Gastroesophageal sphincter (tissue), 3 donors: ENCODE results near the gene C1orf226.

Source experiments
- POLR2A ChIP-seq, 2 donors: fragments of 450-650 bp; IDR thresholded peaks; one replicate each; pipeline ENCODE4 v1.6.1; 2017; ENCODE audit warnings: antibody characterized with exemption in 2 of 2, mild to moderate bottlenecking in 2 of 2, moderate library complexity in 1 of 2
- POLR2AphosphoS5 ChIP-seq: sonication (generic); formaldehyde crosslinking; IDR thresholded peaks from one replicate; pipeline ENCODE4 v1.6.1; 2017; ENCODE audit warnings: antibody characterized with exemption
- TF ChIP-seq, protein P1 (sequence below), 4 experiments: fragments of 200-600 bp in 2 of 4; fragments of 450-650 bp in 2 of 4; sonication (generic) in 1 of 4; IDR thresholded peaks; one replicate each; pipeline ENCODE4 v1.5.1; 2017 to 2019; ENCODE audit warnings: antibody characterized with exemption in 4 of 4, mild to moderate bottlenecking in 2 of 4, moderate library complexity in 2 of 4

DNA sequence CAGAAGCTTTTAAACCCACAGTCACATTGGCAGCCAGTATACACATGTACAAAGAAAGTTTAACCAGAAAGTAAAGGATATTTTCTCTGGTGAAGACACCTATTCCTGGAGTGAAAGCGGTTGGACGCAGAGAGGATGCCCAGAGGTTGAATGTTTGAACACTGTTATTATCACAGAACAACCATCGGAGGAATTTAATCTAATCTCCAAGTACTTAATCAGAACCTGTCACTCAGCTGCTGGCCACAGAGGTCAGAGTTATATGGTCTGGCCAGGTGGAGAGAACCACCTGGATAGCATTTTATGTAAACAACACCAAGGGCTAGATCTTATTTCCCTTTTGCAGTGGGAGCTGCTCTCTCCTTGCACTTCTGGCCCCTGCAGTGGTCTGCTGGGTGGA lies 34.2 kb upstream of the C1orf226 start:
- TF ChIP-seq, protein P1, sequence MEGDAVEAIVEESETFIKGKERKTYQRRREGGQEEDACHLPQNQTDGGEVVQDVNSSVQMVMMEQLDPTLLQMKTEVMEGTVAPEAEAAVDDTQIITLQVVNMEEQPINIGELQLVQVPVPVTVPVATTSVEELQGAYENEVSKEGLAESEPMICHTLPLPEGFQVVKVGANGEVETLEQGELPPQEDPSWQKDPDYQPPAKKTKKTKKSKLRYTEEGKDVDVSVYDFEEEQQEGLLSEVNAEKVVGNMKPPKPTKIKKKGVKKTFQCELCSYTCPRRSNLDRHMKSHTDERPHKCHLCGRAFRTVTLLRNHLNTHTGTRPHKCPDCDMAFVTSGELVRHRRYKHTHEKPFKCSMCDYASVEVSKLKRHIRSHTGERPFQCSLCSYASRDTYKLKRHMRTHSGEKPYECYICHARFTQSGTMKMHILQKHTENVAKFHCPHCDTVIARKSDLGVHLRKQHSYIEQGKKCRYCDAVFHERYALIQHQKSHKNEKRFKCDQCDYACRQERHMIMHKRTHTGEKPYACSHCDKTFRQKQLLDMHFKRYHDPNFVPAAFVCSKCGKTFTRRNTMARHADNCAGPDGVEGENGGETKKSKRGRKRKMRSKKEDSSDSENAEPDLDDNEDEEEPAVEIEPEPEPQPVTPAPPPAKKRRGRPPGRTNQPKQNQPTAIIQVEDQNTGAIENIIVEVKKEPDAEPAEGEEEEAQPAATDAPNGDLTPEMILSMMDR (IDR thresholded peaks at IDR 0.05), result no peak
- no peak for TF ChIP-seq POLR2A (IDR thresholded peaks at IDR 0.05)
- TF ChIP-seq POLR2AphosphoS5, result no peak
